Stimulated activated CD4-positive, alpha-beta T cell treated with anti-CD3 and anti-CD28 coated beads, Interleukin-15, amount 100 ng/mL, for 1 hour (primary cell): Measurements from ENCODE around the gene TUBB2B.
"Not testable (repeated sequence)": the region's sequence is repeated elsewhere in the genome, so short reads cannot be mapped to it uniquely, and the experiment has no call there.

ENCODE experiments used
- DNase-seq, 2 donors: peaks; one replicate each; pipeline ENCODE4 v3.0.0-alpha.2; 2020; ENCODE audit warnings: low read depth in 1 of 2, low spot score in 1 of 2

Gene TUBB2B

DNA sequence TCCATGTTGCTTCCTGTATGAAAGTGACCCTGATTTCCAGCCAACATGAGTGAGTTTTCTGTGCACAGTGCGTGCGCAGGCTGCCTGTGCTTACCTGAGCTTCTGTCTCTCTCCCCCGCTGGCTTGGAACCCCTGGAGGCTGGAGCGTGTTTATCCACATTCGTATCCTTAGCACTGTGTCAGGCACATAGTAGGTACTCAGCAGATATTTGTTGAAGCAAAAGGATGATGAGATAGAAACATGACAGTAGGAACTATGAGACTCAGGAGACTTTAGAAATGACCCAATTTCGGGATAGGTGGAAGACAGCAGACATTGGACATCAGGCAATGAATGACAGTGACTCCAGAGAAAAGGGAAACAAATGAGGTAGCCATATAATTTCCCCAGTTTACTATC lies 15.2 kb downstream of the TUBB2B start:
- DNase-seq = no peak

DNA sequence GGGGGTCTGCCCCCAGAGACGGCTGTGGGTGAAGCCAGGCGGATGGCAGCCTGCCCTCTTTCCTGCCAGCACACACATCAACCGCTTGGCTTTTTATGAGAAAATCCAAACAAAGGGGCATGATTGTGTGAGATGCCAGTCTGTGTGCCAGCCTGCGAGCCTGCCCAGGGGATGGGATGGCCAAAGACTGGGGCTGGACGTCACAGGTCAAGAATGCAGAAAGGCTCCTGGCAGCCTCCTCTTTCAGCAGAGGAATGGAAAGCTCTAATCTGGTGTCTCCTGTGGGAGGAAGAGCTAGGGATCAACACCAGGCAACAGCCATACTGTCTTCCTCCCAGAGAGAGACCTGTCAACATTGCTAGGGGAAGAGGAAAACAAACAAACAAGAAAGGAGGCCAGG lies 15.8 kb downstream of the TUBB2B start:
- no peak for DNase-seq

DNA sequence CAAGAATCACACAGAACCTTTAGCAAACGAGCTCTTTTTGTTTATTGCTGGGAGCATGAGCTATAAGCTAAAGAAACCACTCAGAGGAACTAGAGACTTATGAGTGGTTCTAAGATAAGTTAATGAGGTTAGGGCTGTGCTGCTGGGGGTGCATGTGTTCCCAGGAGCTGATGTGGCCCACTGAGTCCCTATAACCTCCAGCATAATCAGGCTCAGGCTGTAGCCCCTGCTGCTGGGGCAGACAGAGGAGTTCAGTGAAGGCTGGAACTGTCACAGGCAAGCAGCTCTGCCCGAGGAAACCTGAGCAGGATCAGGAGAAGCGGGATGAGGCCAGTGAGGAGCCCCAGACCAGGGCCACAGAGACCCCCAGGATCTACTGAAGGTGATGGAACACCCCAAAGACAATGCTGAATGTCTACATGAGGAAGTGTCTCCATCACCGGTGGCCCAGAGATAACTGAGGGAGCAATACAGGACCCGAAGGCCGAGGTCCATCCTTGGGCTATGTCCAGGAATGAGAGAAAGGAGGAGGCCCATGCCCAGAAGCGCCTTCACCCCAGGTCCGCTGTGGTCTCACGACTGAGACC lies 17.3 kb downstream of the TUBB2B start:
- no peak for DNase-seq

DNA sequence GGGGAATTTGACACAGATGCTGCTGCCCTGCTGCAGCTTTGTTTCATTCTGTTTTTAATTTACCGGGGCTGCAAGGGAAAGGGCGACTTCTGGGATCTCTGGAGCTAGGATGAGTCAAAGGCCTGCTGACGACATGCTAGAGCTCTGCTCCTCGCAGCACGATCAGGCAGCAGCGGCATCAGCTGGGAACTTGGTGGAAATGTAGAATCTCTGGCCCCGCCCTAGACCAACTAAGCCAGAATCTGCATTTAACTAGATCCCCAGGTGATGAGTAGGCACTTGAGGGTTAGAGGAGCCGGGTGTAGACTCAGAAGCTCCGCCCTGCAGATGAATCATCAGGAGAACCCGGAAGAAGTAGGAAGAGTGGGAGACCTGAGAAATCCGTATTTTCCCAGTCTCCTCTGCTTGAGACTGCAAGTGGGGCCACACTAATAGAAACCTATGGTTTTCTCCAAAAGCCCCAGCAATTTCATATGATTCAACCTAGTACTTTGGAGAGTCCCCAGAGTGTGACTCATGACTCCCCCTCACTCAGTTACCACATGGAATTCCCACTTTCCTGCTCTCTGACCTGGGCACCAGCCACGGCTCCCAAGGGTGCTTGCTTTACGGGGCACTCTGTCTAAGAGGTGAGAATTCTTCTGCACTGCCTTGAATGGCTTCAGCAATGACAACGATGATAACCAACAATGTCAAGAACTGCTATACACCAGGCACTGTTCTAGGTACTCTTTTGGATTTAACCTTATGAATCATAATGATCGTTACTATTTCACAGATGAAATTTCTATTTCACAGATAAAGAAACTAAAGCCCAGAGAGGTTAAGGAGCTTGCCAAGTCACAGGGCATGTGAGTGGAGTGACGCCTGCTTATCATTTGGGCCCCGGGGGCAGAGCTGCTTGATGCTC lies 18.1 kb downstream of the TUBB2B start:
- DNase-seq = no peak

DNA sequence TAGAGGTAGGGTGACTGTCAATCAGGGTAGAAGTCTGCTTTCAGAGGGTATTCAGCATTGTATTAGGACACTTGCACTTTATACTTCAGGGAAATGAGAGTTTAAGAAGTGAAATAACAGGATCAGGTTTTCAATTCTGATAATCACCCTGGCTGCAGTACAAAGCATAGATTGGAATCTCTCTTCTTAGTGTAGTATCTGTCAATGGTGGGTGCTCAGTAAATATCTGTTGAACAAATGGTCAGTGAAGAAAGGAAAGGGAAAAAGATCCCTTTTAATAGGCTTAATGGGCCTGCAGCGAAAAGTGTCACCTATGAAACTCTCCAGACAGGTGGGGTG lies 18.7 kb downstream of the TUBB2B start:
- no peak for DNase-seq

DNA sequence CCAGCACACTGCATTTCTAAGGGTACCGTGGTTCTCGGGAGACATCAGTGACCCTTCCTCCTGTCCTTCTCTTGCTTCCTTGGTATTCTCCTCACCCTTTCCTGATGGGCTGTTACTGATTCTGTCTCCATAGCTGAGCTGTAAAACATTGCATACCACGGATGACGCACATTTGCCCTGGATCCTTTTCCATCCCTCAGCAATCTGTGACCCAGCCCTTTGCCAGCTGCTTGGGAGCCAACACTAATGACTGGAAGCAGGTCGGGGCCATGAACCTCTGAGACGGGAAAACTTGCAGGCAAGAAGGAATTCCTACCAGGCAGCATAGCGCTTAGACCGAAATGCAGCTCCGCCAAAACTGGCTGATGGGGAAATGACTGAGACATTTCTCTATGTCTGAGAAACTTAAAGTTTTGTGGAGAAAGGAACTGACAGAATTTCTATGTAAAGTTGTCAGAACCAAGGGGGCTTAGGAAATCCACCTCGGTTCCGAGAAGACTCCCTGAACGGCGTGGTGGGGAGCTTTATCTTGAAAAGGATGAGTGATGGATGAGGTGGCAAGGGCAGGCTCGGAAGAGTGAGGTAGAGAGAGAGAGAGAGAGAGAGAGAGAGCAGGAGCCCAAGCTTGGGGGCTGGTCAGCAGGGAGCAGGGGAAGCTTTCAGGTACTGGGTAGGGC lies 19.2 kb downstream of the TUBB2B start:
- DNase-seq = no peak

DNA sequence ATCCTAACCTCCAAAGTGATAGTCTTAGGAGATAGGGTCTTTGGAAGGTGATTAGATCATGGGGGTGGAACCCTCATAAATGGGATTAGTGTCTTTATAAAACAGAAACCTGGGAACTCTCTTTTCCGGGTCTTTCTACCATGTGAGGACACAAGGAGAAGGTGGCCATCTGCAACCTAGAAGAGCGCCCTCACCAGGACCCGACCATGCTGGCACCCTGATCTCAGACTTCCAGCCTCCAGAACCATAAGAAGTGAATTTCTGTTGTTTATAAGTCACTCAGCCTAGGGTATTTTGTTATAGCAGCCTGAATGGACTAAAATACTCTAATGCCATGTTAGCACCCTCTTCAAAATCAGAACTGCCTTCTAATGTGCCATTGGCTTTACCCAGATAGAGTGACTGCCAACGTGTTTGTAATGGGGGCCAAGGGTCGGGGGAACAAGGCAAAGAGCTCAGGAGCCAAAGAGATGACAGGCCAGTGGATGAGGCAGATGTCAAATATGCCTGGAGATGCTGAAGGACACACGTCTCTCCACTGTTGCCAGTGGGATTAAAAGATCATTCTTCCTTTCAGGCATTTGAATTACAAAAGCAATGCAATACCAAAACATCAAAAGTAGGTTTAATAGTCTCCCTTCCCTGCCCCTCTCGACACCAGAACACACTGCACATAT lies 21.0 kb downstream of the TUBB2B start:
- DNase-seq = no peak

DNA sequence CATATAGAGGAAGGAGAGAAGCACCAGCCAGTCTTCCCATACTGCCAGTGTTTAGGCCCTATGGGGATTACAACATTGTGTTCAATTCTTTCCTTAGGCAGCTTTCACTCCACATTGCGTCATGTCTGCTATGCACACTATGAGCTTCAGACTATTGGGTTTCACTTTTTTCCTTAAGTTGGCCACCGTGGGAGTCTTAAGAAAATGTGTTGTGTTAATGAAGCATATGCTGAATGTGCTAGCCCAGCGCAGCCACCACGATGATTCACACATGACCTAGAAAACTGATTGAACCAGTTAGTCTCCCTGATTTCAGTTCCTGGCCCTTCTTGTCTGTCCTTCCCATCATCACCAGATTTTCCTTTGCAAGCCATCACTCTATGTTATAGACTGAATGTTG lies 21.5 kb downstream of the TUBB2B start:
- no peak for DNase-seq

DNA sequence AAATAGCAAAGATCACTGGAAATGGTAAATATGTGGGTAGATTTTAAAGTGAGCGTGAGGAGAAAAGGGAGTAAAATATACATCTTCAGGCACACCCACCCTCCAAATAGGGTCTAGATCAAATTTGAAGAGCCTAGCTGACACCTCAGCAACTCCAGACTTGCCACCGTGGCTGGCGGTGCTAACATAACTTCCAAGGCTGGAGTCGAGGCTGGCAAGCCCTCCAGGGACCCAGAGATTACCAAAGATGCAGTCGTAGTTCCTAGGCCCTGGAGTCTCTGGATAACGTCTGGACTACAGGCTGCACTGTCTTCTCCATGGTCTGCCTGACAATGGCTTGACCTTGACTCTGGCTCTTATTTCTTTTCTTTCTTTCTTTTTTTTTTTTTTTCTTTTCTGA lies 22.5 kb downstream of the TUBB2B start:
- DNase-seq = no peak

DNA sequence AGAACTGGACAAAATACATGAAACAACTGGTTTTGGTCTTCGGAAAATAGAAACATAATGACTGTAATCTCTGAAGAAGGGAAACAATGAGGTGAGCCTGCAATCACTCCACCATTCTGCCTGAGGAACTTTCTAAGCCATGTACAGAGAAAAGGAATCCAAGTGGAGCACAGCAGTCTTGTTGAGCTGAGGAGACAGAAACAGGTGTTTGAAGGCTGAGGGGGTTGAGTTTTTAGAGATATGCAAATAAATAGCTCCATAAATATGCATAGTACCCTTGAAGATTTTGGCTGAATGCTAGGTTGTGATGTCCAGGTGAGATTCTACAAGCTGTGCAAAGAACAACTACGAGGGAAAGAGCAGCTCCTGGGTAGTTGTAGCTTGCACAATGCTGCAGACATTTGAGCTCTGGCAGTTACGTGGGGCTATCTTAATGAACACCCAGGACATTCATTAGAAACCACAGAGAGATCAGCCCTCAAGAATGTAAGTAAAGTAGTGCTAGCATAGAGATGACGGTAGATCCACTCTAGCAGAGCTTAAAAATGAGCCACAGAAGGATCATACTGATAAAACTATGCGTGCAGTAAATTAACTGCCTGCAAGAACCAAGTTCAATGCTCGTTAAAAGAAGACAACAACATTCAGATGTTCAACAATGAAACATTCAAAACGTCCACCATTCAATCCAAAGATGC lies 24.3 kb downstream of the TUBB2B start:
- DNase-seq = no peak

DNA sequence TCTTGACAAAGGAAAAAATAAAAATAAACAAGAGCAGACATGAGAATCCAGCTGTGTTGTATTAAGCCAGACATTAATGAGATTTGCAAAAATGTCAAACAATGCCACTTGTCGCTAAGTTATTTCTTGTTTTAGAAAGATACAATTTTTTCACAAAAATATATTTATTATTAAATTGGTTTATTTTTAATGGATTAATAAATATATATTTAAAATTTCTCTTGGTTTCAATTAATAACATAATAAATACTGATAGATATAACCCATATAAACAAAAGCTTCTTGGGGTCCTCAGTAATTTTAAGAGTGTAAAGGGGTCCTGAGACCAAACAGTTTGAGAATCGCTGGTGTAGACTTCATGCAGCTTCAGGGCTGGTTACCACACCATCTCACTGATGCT lies 26.1 kb downstream of the TUBB2B start:
- DNase-seq = no peak

DNA sequence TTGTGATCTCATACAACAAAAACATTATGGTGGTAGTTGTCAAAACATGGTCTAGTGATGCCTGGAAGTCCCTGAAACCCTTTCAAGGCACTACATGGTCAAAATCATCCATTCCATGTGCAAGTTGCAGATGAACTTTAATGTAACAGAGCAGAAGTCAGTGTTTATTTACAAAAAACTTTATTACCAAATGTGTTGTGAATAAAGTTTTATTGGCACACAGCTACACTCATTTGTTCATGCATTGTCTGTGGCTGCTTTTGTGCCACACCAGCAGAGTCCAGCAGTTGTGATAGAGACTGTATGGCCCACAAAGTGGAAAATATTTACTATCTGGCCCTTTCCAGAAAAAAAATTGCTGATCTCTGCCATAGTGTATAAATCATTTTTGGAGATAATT lies 26.8 kb downstream of the TUBB2B start:
- DNase-seq = no peak

DNA sequence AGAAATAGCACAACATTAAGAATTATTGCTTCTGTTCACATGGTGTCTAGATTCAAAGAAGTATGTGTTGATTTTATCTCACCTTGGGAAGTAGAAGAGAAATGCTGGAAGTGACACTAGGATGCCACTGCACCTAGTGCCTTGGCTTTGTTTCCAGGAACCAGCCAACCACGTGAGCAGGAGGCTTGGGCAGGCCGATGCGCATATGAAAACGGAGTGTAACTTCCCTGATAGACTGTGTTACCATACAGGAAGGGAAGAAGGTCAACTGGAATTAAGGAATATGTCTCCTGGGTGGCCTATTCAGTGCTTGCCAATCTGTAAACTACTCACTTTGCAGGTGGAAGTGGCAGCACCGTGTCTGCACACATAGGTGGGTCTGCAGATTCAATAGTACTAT lies 28.1 kb downstream of the TUBB2B start:
- DNase-seq = no peak

DNA sequence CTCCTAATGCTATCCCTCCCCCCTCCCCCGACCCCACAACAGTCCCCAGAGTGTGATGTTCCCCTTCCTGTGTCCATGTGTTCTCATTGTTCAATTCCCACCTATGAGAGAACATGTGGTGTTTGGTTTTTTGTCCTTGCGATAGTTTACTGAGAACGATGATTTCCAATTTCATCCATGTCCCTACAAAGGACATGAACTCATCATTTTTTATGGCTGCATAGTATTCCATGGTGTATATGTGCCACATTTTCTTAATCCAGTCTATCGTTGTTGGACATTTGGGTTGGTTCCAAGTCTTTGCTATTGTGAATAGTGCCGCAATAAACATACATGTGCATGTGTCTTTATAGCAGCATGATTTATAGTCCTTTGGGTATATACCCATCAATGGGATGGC lies 29.7 kb downstream of the TUBB2B start:
- not testable (repeated sequence) for DNase-seq

DNA sequence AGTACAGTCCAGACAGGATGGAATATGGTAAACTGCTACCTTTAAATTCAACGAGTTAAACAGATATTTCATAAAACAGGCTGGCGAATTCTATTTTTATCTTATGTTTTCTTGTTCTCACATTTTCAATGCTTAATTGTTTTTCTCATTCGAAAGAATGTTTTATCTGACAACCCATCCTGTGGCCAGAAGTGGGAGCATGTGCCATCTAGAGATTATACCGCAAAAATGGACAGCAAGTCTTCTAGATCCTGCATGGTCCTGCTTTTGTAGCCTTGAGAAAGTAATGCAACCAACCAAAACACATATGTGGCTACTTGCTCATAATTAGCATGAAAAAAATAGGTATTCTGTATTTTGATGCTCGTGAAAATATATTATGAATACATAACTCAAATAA lies 30.7 kb downstream of the TUBB2B start:
- DNase-seq = no peak

DNA sequence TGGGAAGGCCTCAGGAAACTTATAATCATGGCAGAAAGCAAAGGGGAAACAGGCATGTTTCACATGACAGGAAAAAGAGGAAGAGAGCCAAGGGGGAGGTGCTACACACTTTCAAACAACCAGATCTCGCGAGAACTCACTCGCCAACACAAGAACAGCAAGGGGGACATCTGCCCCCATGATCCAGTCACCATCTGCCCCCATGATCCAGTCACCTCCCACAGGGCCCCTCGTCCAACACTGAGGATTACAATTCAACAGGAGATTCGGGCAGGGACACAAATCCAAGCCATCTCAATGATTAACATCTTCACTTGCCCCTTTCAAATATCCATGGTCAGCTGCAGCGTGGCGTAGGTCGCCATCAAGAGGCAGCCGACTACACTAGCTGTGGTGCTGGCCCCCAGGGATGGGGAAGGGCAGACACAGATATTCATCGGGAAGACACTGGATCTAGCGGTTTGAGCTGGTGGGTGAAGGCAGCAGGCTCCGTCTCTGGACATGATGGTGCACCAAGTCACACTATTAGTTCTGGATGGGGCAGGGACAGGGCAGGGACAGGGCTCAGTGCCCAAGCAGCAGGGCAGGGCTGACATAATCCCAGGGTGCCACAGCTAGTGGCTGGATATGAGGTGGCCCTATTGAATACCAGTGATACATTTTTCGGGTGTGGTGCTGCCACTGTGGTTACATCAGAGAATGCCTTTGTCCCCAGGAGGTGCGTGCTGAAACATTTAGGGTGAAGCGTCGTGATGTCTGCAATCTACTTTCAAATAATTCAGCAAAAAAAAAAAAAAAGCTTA lies 31.6 kb downstream of the TUBB2B start:
- no peak for DNase-seq

DNA sequence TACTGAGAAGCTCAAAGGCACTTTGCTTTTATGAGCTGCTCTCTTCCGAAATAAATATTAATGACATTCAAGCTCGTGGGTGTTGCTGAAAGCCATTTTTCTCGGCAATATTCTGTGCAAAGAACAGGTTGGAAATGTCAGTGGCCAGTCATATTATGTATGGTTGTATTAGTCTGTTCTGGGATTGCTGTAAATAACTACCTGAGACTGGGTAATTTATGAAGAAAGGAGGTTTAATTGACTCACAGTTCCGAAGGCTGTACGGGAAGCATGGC lies 32.1 kb downstream of the TUBB2B start:
- no peak for DNase-seq

DNA sequence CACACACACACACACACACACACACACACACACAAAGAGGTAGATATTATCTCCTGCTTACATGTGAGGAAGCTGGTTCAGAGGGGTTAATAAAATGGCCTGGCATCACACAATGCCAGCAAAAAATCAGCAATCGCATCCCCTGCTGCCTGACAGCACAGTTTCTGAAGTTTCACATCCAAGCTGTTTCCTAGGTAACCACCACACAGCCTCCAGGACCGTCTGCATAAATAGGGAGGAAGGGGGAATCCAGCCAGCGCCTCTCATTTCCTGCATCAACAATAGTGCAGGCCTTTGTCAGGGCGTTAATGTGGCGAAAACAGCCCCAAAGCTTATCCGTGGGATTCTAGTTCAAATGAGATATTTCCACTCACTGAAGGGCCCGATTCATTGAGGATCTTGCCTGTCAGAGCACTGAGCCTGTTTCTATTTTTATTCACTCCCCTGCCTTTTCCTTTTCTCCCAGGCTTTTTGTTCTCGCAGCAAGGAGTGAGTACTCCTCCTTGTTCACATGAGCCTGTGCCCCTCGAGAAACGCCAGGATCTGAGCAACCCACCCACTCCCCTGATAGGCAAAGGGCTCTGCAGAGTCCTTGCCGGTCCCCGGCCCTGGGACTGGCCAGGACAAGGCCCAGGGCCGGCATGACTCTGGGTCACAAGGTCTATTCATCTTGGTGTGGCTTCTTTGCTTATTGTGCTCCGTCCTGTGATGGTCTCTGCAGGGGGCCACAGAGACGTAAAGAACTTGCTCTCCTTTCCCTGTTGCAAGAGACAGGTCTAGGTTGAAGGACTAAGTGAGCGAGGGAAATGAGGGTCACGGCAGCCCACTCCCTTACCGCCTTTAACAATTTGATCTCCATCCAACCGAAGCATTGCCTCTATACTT lies 32.7 kb downstream of the TUBB2B start:
- no peak for DNase-seq

DNA sequence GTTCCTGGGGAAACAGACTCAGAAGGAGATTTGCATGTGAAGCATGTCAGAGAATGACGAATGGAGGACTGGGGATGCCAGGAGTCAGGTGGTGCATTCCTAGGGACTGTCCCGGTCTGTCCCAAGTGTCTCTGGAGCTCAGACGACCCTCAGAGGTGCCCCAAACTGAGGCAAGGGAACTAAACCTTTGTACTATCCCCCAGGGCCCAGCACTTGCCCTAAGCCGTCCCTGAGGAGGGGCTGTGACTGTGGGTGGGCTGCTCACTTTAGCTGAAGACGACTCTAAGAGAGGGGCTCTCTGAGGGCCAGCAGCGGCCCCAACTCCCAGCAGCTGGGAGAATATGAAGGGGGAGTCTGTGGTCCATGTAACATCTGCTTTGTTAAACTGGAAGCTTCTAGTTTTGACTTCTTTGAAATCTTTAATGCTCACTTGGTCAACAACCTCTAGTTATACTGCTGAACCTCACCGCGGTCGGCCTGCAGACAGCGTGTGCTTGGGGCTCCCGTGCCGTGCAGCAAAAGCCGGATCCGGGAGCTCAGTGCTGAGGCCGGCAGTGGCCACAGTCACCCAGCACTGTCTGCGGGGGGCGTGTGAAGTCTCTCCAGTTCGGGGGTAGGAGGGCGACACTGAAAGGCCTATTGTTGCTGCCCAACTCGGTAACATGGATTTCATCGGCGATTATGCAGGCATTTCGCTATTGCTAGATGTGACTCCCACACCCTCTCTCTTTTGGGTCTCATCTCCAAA lies 34.2 kb downstream of the TUBB2B start:
- no peak for DNase-seq
